GM06990 (cell line): Measurements from ENCODE around the gene SLC39A8.

Source experiments
- DNase-seq: peaks from one replicate; pipeline ENCODE4 v3.0.0-alpha.2; 2011; ENCODE audit not compliant: insufficient read length; ENCODE audit errors: extremely low read depth
- H3K27me3 ChIP-seq: replicated peaks from 2 replicates; pipeline ENCODE4 v1.6.0; 2011; ENCODE audit warnings: low read length; ENCODE audit not compliant: control insufficient read depth, insufficient read depth
- H3K36me3 ChIP-seq: 2 replicates; pipeline ENCODE4 v1.5.1; 2011; ENCODE audit warnings: low read length; ENCODE audit not compliant: control insufficient read depth, insufficient read depth
- H3K4me3 ChIP-seq: replicated peaks from 2 replicates; pipeline ENCODE4 v1.5.1; 2011; ENCODE audit warnings: low read depth, mild to moderate bottlenecking, control low read depth, low read length
- TF ChIP-seq, protein P1 (sequence below): IDR thresholded peaks from 2 replicates; pipeline ENCODE4 v1.5.1; 2011; ENCODE audit warnings: low read length, control low read depth, mild to moderate bottlenecking, inconsistent platforms; ENCODE audit not compliant: insufficient read depth, poor library complexity, severe bottlenecking

SLC39A8 gene

DNA sequence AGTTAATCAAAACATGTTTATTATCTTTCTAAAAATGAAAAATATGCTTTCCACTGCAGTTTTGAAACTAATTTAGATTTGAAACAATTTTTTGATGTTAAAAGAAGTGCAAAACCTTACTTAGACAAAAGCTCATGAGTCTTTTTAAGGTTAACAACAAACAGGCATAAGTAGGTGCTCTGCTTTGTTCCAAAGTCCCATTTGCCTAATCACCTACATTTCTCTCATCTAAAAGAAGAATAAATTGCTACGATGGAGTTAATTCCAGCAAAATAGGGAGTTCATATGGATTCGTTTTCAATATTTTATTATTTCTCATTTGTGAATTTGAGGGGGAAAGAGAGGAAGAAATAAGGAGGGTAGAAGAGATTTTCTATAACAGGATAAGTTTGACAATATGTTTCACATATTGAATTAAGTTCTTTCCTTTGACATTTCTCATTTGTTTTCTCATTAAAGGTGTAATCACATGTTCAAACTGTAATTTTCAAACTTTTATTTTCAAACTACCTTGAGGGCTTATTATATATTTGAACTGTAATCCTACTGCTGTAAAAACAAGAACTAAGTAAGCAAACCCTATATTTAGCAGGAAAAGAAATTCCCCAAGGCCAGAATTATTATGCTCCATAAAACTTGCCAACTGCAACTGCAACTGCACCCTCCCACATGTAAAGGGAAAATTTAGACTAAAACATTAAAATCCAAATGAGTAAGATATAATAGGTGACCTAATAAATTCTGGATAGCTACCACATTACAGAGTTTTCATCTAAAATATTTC lies 9.6 kb upstream of the SLC39A8 start:
- H3K4me3 ChIP-seq, result no peak overlapping the region
- H3K27me3 ChIP-seq, result no peaks in the 10 kb centered on the region
- no peak for DNase-seq
- TF ChIP-seq, protein P1, sequence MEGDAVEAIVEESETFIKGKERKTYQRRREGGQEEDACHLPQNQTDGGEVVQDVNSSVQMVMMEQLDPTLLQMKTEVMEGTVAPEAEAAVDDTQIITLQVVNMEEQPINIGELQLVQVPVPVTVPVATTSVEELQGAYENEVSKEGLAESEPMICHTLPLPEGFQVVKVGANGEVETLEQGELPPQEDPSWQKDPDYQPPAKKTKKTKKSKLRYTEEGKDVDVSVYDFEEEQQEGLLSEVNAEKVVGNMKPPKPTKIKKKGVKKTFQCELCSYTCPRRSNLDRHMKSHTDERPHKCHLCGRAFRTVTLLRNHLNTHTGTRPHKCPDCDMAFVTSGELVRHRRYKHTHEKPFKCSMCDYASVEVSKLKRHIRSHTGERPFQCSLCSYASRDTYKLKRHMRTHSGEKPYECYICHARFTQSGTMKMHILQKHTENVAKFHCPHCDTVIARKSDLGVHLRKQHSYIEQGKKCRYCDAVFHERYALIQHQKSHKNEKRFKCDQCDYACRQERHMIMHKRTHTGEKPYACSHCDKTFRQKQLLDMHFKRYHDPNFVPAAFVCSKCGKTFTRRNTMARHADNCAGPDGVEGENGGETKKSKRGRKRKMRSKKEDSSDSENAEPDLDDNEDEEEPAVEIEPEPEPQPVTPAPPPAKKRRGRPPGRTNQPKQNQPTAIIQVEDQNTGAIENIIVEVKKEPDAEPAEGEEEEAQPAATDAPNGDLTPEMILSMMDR, result no peak
- no peaks in the 10 kb centered on the region for H3K36me3 ChIP-seq

DNA sequence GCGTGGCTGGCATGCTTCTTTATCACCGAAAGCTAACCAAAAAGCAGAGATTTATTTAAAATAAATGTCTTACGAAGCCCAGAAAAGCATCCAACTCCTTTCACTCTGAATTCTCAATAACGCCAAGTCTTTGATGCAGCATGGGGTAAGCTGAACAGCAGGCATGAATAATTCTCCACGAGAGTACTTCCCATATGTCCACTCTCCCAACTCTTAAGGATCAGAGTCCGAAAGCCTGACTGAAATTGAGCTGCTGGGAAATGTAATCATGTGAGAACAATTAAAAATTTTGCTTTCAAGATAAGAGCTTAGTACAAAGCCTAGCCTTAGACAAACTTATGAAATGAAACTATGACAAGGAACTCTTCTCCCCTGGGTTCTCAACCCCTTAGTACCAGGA lies 7.5 kb upstream of the SLC39A8 start:
- DNase-seq, result no peak
- Histone ChIP-seq H3K27me3 (no peaks in the 10 kb centered on the region), H3K4me3 (no peak overlapping the region), H3K36me3 (no peaks in the 10 kb centered on the region)
- TF ChIP-seq, protein P1, result no peak

DNA sequence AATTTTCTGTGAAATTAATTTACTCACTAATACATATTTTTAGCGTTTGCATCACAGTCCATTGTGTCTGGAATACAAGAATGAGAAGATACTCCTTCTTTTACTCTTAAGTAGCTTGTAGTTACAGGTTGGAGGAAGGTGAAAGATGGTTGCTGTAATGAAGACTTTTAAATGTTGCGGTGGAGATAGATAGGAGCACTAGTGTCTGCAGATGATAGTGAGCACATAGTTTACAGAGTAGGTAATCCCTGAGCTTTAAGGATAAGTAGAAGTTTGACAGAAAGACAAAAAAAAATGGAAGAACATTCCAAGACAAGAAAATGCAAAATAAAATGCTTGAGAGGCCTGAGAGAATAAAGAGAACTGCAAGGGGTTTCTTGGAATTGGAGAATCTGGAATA lies 5.4 kb upstream of the SLC39A8 start:
- no peak for DNase-seq
- Histone ChIP-seq H3K4me3 (no peak overlapping the region), H3K27me3 (no peaks in the 10 kb centered on the region), H3K36me3 (no peaks in the 10 kb centered on the region)
- TF ChIP-seq, protein P1, result no peak

DNA sequence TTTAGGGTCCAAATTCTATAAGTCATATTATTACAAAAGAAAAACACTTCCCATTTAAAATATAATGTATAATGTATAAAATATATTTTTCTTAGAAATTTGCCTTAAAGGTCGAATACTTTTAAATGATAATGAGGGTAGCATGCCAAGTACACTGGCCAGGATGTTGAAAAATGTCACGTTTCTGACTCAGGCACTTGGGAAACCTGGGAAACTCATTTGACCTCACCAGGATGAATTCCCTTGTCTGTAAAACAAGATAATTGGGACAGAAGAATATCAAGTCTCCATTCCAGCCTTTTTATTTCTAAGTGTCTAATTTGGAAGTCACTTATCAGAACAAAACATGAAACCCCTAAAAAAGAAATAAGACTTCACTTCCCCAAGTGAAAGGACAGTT lies 3.4 kb upstream of the SLC39A8 start:
- no peak for DNase-seq
- TF ChIP-seq, protein P1, result no peak
- no peaks in the 10 kb centered on the region for H3K36me3 ChIP-seq

DNA sequence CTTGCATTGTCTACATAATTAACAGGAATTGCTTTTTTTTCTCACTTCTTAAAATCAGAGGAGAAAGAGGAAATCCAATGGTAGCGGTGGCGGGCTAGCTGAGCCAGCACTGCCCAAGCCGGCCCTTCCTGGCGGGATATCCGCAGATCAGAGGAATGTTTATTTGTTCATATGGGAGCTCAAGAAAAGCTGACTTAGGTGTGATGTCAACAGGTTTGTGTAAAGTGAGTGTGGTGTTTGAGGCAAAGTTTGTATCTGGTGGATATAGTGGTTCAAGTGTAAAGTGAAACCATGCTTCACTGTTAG lies 466 bp upstream of the SLC39A8 start:
- TF ChIP-seq, protein P1, result no peak
- H3K36me3 ChIP-seq, result no peaks in the 10 kb centered on the region
- no peaks in the 10 kb centered on the region for H3K27me3 ChIP-seq
- H3K4me3 ChIP-seq, result peak overlapping the region; percentile 64
- no peak for DNase-seq

More for the DNA sequence above, 3.4 kb upstream of the SLC39A8 start:
- H3K4me3 ChIP-seq, result no peak overlapping the region
- no peaks in the 10 kb centered on the region for H3K27me3 ChIP-seq

DNA sequence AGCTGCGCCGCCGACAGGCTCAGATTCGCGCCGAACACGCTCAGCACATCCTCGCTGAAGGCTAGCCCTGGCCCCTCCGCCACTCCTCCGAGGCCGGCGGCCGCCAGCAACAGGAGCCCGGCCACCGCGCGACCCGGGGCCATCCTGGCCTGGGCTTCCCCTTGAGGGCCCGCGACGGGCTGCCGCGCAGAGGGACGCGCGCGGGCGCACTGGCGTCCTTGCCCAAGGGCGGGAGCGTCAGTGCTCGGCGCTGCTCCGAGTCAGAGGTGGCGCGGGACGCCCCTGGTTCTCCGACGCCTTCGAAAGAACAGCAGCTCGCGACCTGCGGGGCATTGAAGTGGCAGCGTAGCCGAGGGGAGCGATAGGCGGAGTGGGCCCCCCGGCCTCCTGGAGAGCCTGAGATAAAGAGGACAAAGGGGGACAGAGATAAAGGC lies 745 bp downstream of the SLC39A8 start:
- Histone ChIP-seq H3K36me3 (no peaks in the 10 kb centered on the region), H3K4me3 (peak overlapping the region; percentile 64), H3K27me3 (no peaks in the 10 kb centered on the region)
- TF ChIP-seq, protein P1, result no peak
- peak; percentile 87 for DNase-seq
